ENCODE data around the gene RPIA. TPM values are rescaled to one million over a fixed set of nuclear protein-coding genes. Genes with fewer than 3 reads are reported as not detected.

The RPIA gene
- total and polyA plus RNA-seq, 2 of the 13 experiments (the other 11 are each of a cell fraction or from before 2014, with no cell fraction given) = 13.3 to 23.9 TPM

DNA sequence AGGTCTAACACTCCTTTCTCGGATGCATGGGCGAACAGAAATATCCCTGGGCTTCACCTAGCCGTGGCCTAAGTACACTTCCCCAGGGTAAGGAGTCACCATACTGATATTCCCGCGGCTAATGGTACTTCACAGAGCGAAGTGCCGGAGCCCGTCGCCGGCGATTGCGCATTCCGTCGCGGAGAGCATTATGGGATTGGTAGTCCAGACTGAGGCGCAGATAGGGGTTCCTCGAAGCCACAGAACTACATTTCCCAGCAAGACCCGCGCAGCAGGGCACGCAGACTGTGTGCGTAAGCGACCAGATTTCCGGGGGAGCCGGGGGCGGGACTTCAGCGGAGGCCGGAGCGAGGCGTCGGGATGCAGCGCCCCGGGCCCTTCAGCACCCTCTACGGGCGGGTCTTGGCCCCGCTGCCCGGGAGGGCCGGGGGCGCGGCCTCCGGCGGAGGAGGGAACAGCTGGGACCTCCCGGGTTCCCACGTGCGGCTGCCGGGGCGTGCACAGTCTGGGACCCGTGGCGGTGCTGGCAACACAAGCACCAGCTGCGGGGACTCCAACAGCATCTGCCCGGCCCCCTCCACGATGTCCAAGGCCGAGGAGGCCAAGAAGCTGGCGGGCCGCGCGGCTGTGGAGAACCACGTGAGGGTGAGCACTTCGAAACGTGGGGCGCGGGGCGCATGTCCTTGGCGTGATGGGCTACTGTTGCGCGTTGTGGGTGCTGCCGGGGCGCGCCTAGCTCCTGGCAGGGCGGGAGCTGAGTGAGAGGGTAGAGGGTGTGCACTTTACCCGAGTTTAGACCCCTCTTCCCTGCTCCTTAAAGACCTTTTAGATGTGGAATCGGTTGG, at the start of gene RPIA (continued):
- TF ChIP-seq, protein P1, sequence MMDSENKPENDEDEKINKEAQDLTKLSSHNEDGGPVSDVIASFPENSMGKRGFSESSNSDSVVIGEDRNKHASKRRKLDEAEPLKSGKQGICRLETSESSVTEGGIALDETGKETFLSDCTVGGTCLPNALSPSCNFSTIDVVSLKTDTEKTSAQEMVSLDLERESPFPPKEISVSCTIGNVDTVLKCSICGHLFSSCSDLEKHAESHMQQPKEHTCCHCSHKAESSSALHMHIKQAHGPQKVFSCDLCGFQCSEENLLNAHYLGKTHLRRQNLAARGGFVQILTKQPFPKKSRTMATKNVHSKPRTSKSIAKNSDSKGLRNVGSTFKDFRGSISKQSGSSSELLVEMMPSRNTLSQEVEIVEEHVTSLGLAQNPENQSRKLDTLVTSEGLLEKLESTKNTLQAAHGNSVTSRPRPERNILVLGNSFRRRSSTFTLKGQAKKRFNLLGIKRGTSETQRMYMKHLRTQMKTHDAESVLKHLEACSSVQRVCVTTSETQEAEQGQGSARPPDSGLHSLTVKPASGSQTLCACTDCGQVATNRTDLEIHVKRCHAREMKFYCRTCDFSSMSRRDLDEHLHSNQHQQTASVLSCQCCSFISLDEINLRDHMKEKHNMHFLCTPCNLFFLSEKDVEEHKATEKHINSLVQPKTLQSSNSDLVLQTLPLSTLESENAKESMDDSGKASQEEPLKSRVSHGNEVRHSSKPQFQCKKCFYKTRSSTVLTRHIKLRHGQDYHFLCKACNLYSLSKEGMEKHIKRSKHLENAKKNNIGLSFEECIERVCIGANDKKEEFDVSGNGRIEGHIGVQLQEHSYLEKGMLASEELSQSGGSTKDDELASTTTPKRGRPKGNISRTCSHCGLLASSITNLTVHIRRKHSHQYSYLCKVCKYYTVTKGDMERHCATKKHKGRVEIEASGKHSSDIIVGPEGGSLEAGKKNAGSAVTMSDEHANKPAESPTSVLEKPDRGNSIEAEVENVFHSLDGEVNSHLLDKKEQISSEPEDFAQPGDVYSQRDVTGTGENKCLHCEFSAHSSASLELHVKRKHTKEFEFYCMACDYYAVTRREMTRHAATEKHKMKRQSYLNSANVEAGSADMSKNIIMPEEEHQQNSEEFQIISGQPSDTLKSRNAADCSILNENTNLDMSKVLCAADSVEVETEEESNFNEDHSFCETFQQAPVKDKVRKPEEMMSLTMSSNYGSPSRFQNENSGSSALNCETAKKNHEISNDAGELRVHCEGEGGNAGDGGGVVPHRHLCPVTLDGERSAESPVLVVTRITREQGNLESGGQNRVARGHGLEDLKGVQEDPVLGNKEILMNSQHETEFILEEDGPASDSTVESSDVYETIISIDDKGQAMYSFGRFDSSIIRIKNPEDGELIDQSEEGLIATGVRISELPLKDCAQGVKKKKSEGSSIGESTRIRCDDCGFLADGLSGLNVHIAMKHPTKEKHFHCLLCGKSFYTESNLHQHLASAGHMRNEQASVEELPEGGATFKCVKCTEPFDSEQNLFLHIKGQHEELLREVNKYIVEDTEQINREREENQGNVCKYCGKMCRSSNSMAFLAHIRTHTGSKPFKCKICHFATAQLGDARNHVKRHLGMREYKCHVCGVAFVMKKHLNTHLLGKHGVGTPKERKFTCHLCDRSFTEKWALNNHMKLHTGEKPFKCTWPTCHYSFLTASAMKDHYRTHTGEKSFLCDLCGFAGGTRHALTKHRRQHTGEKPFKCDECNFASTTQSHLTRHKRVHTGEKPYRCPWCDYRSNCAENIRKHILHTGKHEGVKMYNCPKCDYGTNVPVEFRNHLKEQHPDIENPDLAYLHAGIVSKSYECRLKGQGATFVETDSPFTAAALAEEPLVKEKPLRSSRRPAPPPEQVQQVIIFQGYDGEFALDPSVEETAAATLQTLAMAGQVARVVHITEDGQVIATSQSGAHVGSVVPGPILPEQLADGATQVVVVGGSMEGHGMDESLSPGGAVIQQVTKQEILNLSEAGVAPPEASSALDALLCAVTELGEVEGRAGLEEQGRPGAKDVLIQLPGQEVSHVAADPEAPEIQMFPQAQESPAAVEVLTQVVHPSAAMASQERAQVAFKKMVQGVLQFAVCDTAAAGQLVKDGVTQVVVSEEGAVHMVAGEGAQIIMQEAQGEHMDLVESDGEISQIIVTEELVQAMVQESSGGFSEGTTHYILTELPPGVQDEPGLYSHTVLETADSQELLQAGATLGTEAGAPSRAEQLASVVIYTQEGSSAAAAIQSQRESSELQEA (CRISPR knock-in tag; IDR thresholded peaks at IDR 0.05; ENCODE audit: not compliant biosample characterization) = peak; percentile 99
- TF ChIP-seq, protein P2, sequence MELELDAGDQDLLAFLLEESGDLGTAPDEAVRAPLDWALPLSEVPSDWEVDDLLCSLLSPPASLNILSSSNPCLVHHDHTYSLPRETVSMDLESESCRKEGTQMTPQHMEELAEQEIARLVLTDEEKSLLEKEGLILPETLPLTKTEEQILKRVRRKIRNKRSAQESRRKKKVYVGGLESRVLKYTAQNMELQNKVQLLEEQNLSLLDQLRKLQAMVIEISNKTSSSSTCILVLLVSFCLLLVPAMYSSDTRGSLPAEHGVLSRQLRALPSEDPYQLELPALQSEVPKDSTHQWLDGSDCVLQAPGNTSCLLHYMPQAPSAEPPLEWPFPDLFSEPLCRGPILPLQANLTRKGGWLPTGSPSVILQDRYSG (CRISPR knock-in tag; IDR thresholded peaks at IDR 0.05) = peak; percentile 77; the same call in 1 of the 2 replicates
- TF ChIP-seq ZNF441 (CRISPR knock-in tag; IDR thresholded peaks at IDR 0.05; ENCODE audit: borderline replicate concordance) (peak; percentile 47; the same call in 1 of the 2 replicates), NAIF1 (CRISPR knock-in tag; IDR thresholded peaks at IDR 0.05; ENCODE audit: borderline replicate concordance) (peak; percentile 99), ZNF446 (CRISPR knock-in tag; IDR thresholded peaks at IDR 0.05) (peak; percentile 65; the same call in 1 of the 2 replicates), ZNF510 (CRISPR knock-in tag; IDR thresholded peaks at IDR 0.05; ENCODE audit: low read depth) (0 out of 2 replicates have a peak, but pooled peaks have one; percentile 75), NBN (conservative IDR thresholded peaks at IDR 0.05) (no peak), ZNF260 (CRISPR knock-in tag; IDR thresholded peaks at IDR 0.05; ENCODE audit: borderline replicate concordance, low read depth) (0 out of 2 replicates have a peak, but pooled peaks have one; percentile 85), ZNF282 (IDR thresholded peaks at IDR 0.05; ENCODE audit: partially characterized antibody) (no peak), MLXIP (CRISPR knock-in tag; IDR thresholded peaks at IDR 0.05; ENCODE audit: borderline replicate concordance) (no peak), TEF (CRISPR knock-in tag; IDR thresholded peaks at IDR 0.05) (no peak; the same call in 1 of the 2 replicates), KDM6A (CRISPR knock-in tag; IDR thresholded peaks at IDR 0.05; ENCODE audit: low read depth) (no peak), HNRNPH1 (optimal IDR thresholded peaks at IDR 0.05; ENCODE audit: low read depth, low read length) (no peak), RXRB (CRISPR knock-in tag; IDR thresholded peaks at IDR 0.05; ENCODE audit: borderline replicate concordance) (no peak; the same call in 1 of the 2 replicates)

Measured in HepG2 (cell line).